GM12878 (cell line): ENCODE results near the gene ADH1A. TPM values are rescaled to one million over a fixed set of nuclear protein-coding genes. Genes with fewer than 3 reads are reported as not detected.

Experiments
- ATAC-seq: fragments of 200-7000 bp; cut with Tn5 transposase; 3 replicates; pipeline ENCODE4 v1.9.1; 2020; ENCODE audit warnings: mild to moderate bottlenecking, moderate library complexity
- BruUV-seq: library from RNA; stranded (reverse); fragments of 400-500 nt; replicated peaks from 2 replicates; lab custom pipeline; 2021; lab: Mats Ljungman, UMichigan
- CTCF ChIA-PET: fragments of 300-600 bp; sonication (Branson Sonifier 250); formaldehyde crosslinking; extraction: SDS; loops from one replicate; lab custom pipeline; 2021; ENCODE audit warnings: inconsistent platforms; lab: Yijun Ruan, JAX
- POLR2A ChIA-PET: fragments of 350-600 bp; formaldehyde crosslinking; extraction: SDS; loops from one replicate; lab custom pipeline; 2021; ENCODE audit warnings: inconsistent platforms; lab: Charles Lee
- RAD21 ChIA-PET: fragments of 300-600 bp; sonication (Branson Sonifier 250); formaldehyde crosslinking; loops from one replicate; lab custom pipeline; 2023; ENCODE audit warnings: antibody characterized with exemption; ENCODE audit not compliant: unreplicated experiment; lab: Charles Lee
- SMC1A ChIA-PET: fragments of 300-600 bp; sonication (Branson Sonifier 250); formaldehyde crosslinking; loops from one replicate; lab custom pipeline; 2023; ENCODE audit not compliant: unreplicated experiment, uncharacterized antibody; lab: Charles Lee
- DNase-seq: peaks from one replicate; pipeline ENCODE4 v3.0.0-alpha.2; 2011; ENCODE audit warnings: low read depth, low spot score
- FAIRE-seq: peaks from 3 replicates; lab custom pipeline; 2011; peaks lifted over from hg19 to GRCh38; lab: Jason Lieb, UNC
- H2AFZ ChIP-seq: 2 replicates; pipeline ENCODE4 v1.6.0; 2011; ENCODE audit warnings: low read depth, low read length, control low read depth; ENCODE audit not compliant: control insufficient read depth
- H3K27ac ChIP-seq: 2 replicates; pipeline ENCODE4 v1.5.1; 2011; ENCODE audit warnings: control low read depth; ENCODE audit not compliant: control insufficient read depth, insufficient read depth
- H3K27me3 ChIP-seq, 2 experiments: replicated peaks in 1 of 2; 2 replicates each; pipeline versions ENCODE4 v1.6.0 to v1.6.1; 2011; ENCODE audit warnings: low read length in 1 of 2; ENCODE audit not compliant: control insufficient read depth in 2 of 2, insufficient read depth in 2 of 2
- H3K36me3 ChIP-seq, 2 experiments: 2 replicates each; pipeline ENCODE4 v1.5.1; 2011; ENCODE audit warnings: low read length in 1 of 2; ENCODE audit not compliant: control insufficient read depth in 2 of 2, insufficient read depth in 2 of 2
- H3K4me1 ChIP-seq: 2 replicates; pipeline ENCODE4 v1.6.1; 2011; ENCODE audit warnings: mild to moderate bottlenecking, low read length, moderate library complexity, mixed read lengths; ENCODE audit not compliant: control insufficient read depth, insufficient read depth
- H3K4me2 ChIP-seq: 2 replicates; pipeline ENCODE4 v1.6.0; 2011; ENCODE audit warnings: control low read depth; ENCODE audit not compliant: control insufficient read depth, insufficient read depth
- H3K4me3 ChIP-seq: fragments of 200-600 bp; sonication (generic); 2 replicates; pipeline ENCODE4 v1.5.1; 2016
- H3K79me2 ChIP-seq: 2 replicates; pipeline ENCODE4 v1.6.0; 2011; ENCODE audit warnings: low read length; ENCODE audit not compliant: control insufficient read depth, insufficient read depth
- H3K9ac ChIP-seq: 2 replicates; pipeline ENCODE4 v1.8.0; 2011; ENCODE audit warnings: low read length, control low read depth, mixed read lengths; ENCODE audit not compliant: control insufficient read depth, insufficient read depth
- H3K9me3 ChIP-seq: replicated peaks from 3 replicates; pipeline ENCODE4 v1.5.1; 2011; ENCODE audit warnings: mild to moderate bottlenecking, low read length; ENCODE audit not compliant: control insufficient read depth, insufficient read depth
- H4K20me1 ChIP-seq: 2 replicates; pipeline ENCODE4 v1.6.0; 2011; ENCODE audit not compliant: control insufficient read depth, insufficient read depth
- BMI1 ChIP-seq: fragments of 450-650 bp; IDR thresholded peaks from 2 replicates; pipeline ENCODE4 v1.6.1; 2016; ENCODE audit warnings: mild to moderate bottlenecking, moderate library complexity, borderline replicate concordance
- GATAD2B ChIP-seq: fragments of 450-650 bp; conservative IDR thresholded peaks from 2 replicates; pipeline ENCODE4 v1.6.1; 2017; ENCODE audit warnings: low read depth, mild to moderate bottlenecking, moderate library complexity
- HDAC2 ChIP-seq: fragments of 200-600 bp; sonication (generic); IDR thresholded peaks from 2 replicates; pipeline ENCODE4 v1.6.1; 2017
- NBN ChIP-seq: fragments of 450-650 bp; IDR thresholded peaks from 2 replicates; pipeline ENCODE4 v1.6.1; 2016
- PAX5 ChIP-seq: IDR thresholded peaks from 2 replicates; pipeline ENCODE4 v1.6.1; 2011; ENCODE audit warnings: low read depth, low read length, borderline replicate concordance
- SMAD1 ChIP-seq: fragments of 450-650 bp; IDR thresholded peaks from 2 replicates; pipeline ENCODE4 v1.6.1; 2018; ENCODE audit warnings: mild to moderate bottlenecking, low read depth; ENCODE audit not compliant: partially characterized antibody
- SP1 ChIP-seq: IDR thresholded peaks from one replicate; pipeline ENCODE4 v1.6.1; 2011; ENCODE audit warnings: low read depth, low read length
- SREBF1 ChIP-seq: IDR thresholded peaks from 2 replicates; pipeline ENCODE4 v1.6.1; 2012; ENCODE audit warnings: mild to moderate bottlenecking, low read length
- TCF3 ChIP-seq: IDR thresholded peaks from 2 replicates; pipeline ENCODE4 v1.6.1; 2012; ENCODE audit warnings: low read depth, mild to moderate bottlenecking, low read length, borderline replicate concordance; ENCODE audit not compliant: insufficient read depth
- ZBED1 ChIP-seq: IDR thresholded peaks from 2 replicates; pipeline ENCODE4 v1.6.1; 2016; ENCODE audit warnings: borderline replicate concordance
- ZNF592 ChIP-seq: fragments of 450-650 bp; IDR thresholded peaks from 2 replicates; pipeline ENCODE4 v1.6.1; 2017; ENCODE audit warnings: mild to moderate bottlenecking, moderate library complexity
- WGBS: methylation state at CpG from one replicate; pipeline ENCODE4 v1.1.6; 2016; ENCODE audit warnings: low lambda C conversion rate; ENCODE audit not compliant: insufficient replicate concordance, insufficient coverage; ENCODE audit errors: missing lambda C conversion rate; 5-methylcytosine and 5-hydroxymethylcytosine counted together
- in situ Hi-C: fragments of 300-500 bp; cut with MboI; formaldehyde crosslinking; loops from 9 replicates; pipeline ENCODE4 v1.14.3; 2018; ENCODE audit warnings: mixed read lengths
- intact Hi-C: fragments of 100-400 bp; cut with micrococcal nuclease; formaldehyde crosslinking; loops from one replicate; pipeline ENCODE4 v1.14.2; 2022; ENCODE audit not compliant: unreplicated experiment
- polyA plus RNA-seq, 11 experiments: library from polyadenylated mRNA; depleted of rRNA in 4 of 11; unstranded in 6 of 11; stranded (reverse) in 5 of 11; fragments of >200 nt; fragmentation: Nextera tagmentation in 4 of 11; fragmentation: Illumina TruSeq in 1 of 11; extraction: Ambion mirVana in 4 of 11; extraction: Trizol in 1 of 11; gene quantifications; 1 replicate in 1 of 11; 2 replicates in 10 of 11; pipeline versions ENCODE4 v1.2.1 to v1.2.3, GENCODE V29; 2011 to 2016; ENCODE audit warnings: inconsistent platforms in 2 of 11, missing spikeins in 2 of 11, low read depth in 1 of 11
- total RNA-seq, 4 experiments: library from RNA; depleted of rRNA in 3 of 4; stranded (reverse); fragments of >200 nt in 3 of 4; fragmentation: Illumina TruSeq in 1 of 4; extraction: Trizol in 1 of 4; gene quantifications; 2 replicates each; pipeline versions ENCODE4 v1.2.1 to v1.2.3, GENCODE V29; 2013 to 2021

Gene ADH1A
- total and polyA plus RNA-seq, 10 of the 15 experiments (the other 5 are each of a cell fraction or from before 2014, with no cell fraction given): not detected

- ChIA-PET SMC1A (no interaction called here), POLR2A (no interaction called here), CTCF (no interaction called here), RAD21 (no interaction called here)
- DNase-seq: no peak
- intact Hi-C loops: no loop called here
- H3K36me3 ChIP-seq: no peaks in the 10 kb centered on the region
- H3K4me1 ChIP-seq: no peaks in the 10 kb centered on the region
- H3K79me2 ChIP-seq: no peaks in the 10 kb centered on the region
- no peaks in the 10 kb centered on the region for H4K20me1 ChIP-seq
- H3K9ac ChIP-seq: no peak overlapping the region
- BruUV-seq: no TSS peak
- in situ Hi-C loops: no loop called here
- H3K4me2 ChIP-seq: no peak overlapping the region
- no peak for TF ChIP-seq GATAD2B
- TF ChIP-seq SMAD1: no peak
- no peak for TF ChIP-seq TCF3
- TF ChIP-seq PAX5: no peak
- TF ChIP-seq ZNF592: no peak
- TF ChIP-seq SREBF1: no peak
- no peak for TF ChIP-seq HDAC2
- no peak for TF ChIP-seq NBN
- no peak for TF ChIP-seq SP1
- TF ChIP-seq ZBED1: no peak
- TF ChIP-seq BMI1: no peak
- TF ChIP-seq, all 136 proteins: peak for 0
- no peaks in the 10 kb centered on the region for H3K9me3 ChIP-seq
- H2AFZ ChIP-seq: no peak overlapping the region
- ATAC-seq: no peak
- H3K27ac ChIP-seq: no peak overlapping the region
- 8% methylated on average over 3 of the region's 3 CpGs for WGBS
- no peaks in the 10 kb centered on the region for H3K27me3 ChIP-seq
- no peak for FAIRE-seq
- H3K4me3 ChIP-seq: no peak overlapping the region
Observed at GRCh38 chr4:99324979-99325378, 34.2 kb upstream of the ADH1A start.
